ENCODE data around the gene GNAZ. TPM values are rescaled to one million over a fixed set of nuclear protein-coding genes. Genes with fewer than 3 reads are reported as not detected.

GNAZ gene
- total and polyA plus RNA-seq, 2 of the 8 experiments (the other 6 are each of a cell fraction or from before 2014, with no cell fraction given) = 6.6 to 9.6 TPM

DNA sequence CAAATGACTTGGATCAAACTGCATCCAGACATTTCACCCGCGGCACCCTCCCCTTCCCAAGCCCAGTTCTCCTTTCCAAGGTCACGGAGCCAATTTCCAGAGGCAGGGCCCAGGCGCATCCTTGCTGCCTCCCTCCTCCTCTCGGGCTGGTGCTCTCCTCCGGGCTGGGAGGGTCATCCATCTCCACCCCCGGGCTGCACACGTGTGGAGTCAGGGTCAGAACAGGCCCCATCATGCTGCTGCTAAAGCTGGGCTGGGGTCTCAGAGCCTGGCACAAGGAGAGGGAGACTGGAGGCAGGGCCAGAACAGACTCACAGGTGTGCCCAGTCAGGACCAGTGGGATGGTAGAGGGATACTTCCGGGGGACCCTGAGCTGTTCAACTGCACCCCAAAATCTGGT, 57.5 kb downstream of the GNAZ start (continued):
- TF ChIP-seq CHD7 (IDR thresholded peaks at IDR 0.05; ENCODE audit: insufficient replicate concordance, low read length) (no peak), SIX5 (IDR thresholded peaks at IDR 0.05; ENCODE audit: low read depth, low read length) (no peak)
